ENCODE results near the gene SHISA4.

Gene SHISA4

GRCh38 chr1:201894343-201895119 lies 5.8 kb downstream of the SHISA4 start (continued):
- TF ChIP-seq REST (tag by site-specific recombination; IDR thresholded peaks at IDR 0.05) (no peak), ZBTB44 (tag by site-specific recombination; IDR thresholded peaks at IDR 0.05) (no peak), ZNF155 (tag by site-specific recombination; IDR thresholded peaks at IDR 0.05) (no peak), ZNF302 (tag by site-specific recombination; IDR thresholded peaks at IDR 0.05; ENCODE audit: low read depth) (no peak), ZNF692 (tag by site-specific recombination; IDR thresholded peaks at IDR 0.05) (no peak), REPIN1 (tag by site-specific recombination; IDR thresholded peaks at IDR 0.05; ENCODE audit: low read depth) (no peak), ZNF843 (tag by site-specific recombination; IDR thresholded peaks at IDR 0.05) (no peak), ZSCAN23 (tag by site-specific recombination; IDR thresholded peaks at IDR 0.05) (no peak), ZNF791 (tag by site-specific recombination; IDR thresholded peaks at IDR 0.05) (no peak), ZNF785 (tag by site-specific recombination; IDR thresholded peaks at IDR 0.05) (no peak), ZNF837 (tag by site-specific recombination; IDR thresholded peaks at IDR 0.05) (no peak), ZNF514 (tag by site-specific recombination; IDR thresholded peaks at IDR 0.05) (no peak), ZNF658 (tag by site-specific recombination; IDR thresholded peaks at IDR 0.05) (no peak), ZNF23 (tag by site-specific recombination; IDR thresholded peaks at IDR 0.05; ENCODE audit: borderline replicate concordance) (no peak), ZFP69B (tag by site-specific recombination; IDR thresholded peaks at IDR 0.05) (no peak), ZNF311 (tag by site-specific recombination; IDR thresholded peaks at IDR 0.05; ENCODE audit: borderline replicate concordance) (no peak), ZNF621 (tag by site-specific recombination; IDR thresholded peaks at IDR 0.05) (no peak), KLF1 (tag by site-specific recombination; IDR thresholded peaks at IDR 0.05) (no peak), ZNF132 (tag by site-specific recombination; IDR thresholded peaks at IDR 0.05; ENCODE audit: borderline replicate concordance) (no peak), ZNF184 (tag by site-specific recombination; IDR thresholded peaks at IDR 0.05) (no peak), SCRT1 (tag by site-specific recombination; IDR thresholded peaks at IDR 0.05; ENCODE audit: borderline replicate concordance) (peak; percentile 83; the same call in 1 of the 2 replicates), ZNF48 (tag by site-specific recombination; IDR thresholded peaks at IDR 0.05) (no peak), ZNF10 (tag by site-specific recombination; IDR thresholded peaks at IDR 0.05) (no peak), GLI4 (tag by site-specific recombination; IDR thresholded peaks at IDR 0.05) (no peak), ZNF596 (tag by site-specific recombination; IDR thresholded peaks at IDR 0.05) (no peak), HOXD13 (CRISPR knock-in tag; IDR thresholded peaks at IDR 0.05; ENCODE audit: borderline replicate concordance) (no peak), SCRT2 (tag by site-specific recombination; IDR thresholded peaks at IDR 0.05) (peak; percentile 98), ZNF335 (tag by site-specific recombination; conservative IDR thresholded peaks at IDR 0.05) (peak; percentile 87), ZNF138 (tag by site-specific recombination; IDR thresholded peaks at IDR 0.05; ENCODE audit: borderline replicate concordance) (no peak), HIC1 (tag by site-specific recombination; IDR thresholded peaks at IDR 0.05) (no peak)
- TF ChIP-seq, protein P1, sequence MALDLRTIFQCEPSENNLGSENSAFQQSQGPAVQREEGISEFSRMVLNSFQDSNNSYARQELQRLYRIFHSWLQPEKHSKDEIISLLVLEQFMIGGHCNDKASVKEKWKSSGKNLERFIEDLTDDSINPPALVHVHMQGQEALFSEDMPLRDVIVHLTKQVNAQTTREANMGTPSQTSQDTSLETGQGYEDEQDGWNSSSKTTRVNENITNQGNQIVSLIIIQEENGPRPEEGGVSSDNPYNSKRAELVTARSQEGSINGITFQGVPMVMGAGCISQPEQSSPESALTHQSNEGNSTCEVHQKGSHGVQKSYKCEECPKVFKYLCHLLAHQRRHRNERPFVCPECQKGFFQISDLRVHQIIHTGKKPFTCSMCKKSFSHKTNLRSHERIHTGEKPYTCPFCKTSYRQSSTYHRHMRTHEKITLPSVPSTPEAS (tag by site-specific recombination; IDR thresholded peaks at IDR 0.05) = no peak

Measured in HEK293 (cell line).